NCI-H2196 treated with DMSO at 0.1 percent for 48 hours (cell line): Measurements from ENCODE around the gene AP1M1.

Experiments
- DNase-seq: peaks from one replicate; lab custom pipeline; 2025; ENCODE audit not compliant: unreplicated experiment; lab: John Stamatoyannopoulos, UW

The AP1M1 gene

DNA sequence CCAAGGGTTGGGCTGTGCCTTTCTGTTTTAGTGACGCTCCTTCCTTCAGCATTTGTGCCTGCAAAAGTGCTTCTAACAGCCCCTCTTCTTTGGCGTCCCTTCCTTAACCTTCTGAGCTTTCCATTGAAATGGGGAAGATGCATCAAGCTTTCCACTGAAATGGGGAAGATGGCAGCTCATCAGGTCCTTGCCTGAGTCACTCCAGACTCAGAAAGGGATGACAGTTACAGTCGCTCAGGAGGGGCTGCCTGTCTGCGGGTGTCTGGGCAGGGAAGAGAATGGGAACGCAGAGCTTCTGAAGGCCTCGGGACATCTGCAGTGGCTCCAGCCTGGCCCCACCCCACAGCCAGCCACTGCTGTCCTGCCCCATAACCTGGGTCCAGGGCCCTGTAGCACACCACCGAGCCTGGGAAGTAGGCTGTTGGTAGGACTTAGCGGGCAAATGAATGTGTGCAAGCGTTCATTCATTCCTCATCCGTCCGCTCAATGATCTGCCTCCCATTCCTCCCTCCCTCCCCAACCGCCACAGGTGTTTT is 9.8 kb downstream of the AP1M1 start:
- no peak for DNase-seq

- DNase-seq, result no peak
Measured at GRCh38 chr19:16208064-16208759, 10.5 kb downstream of the AP1M1 start.

DNA sequence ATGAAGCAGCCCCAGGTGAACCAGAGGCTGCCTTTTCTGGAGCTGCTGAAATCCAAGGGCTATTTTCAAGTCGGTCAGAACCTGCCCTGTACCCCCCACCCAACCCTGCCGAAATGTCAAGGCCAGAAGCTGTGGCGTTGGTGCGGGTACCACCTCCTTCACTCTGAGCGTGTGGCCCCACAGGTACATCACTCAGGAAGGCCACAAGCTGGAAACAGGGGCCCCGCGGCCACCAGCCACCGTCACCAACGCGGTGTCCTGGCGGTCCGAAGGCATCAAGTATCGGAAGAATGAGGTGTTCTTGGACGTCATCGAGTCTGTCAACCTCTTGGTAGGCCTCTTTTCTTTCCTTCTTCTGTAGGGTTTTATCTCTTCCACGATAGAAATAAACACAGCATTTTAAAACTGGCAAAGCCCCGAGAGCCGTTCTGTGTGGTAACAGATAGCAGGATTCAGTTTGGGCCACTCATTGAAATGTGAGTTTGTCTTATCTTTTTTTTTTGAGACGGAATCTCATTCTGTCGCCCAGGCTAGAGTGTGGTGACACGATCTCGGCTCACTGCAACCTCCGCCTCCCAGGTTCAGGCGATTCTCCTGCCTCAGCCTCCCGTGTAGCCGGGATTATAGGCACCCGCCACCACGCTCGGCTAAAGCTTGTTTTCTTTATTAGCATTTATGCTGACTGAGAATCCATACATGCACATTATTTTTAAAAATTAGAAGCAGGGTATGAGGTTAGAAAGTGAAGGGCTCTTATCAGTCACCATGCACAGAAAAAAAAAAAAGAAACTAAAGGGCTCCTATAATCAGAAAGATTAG is 11.3 kb downstream of the AP1M1 start:
- no peak for DNase-seq

GRCh38 chr19:16210168-16210567 is 12.5 kb downstream of the AP1M1 start:
- no peak for DNase-seq

DNA sequence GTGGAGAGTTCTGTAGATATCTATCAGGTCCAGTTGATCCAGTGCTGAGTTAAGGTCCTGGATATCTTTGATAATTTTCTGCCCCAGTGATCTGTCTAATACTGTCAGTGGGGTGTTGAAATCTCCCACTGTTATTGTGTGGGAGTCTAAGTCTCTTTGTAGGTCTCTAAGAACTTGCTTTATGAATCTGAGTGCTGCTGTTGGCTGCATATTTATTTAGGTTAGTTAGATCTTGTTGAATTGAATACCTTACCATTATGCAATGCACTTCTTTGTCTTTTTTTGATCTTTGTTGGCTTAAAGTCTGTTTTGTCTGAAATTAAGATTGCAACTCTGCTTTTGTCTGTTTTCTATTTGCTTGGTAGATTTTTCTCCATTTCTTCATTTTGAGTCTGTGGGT is 15.4 kb downstream of the AP1M1 start:
- no peak for DNase-seq

DNA sequence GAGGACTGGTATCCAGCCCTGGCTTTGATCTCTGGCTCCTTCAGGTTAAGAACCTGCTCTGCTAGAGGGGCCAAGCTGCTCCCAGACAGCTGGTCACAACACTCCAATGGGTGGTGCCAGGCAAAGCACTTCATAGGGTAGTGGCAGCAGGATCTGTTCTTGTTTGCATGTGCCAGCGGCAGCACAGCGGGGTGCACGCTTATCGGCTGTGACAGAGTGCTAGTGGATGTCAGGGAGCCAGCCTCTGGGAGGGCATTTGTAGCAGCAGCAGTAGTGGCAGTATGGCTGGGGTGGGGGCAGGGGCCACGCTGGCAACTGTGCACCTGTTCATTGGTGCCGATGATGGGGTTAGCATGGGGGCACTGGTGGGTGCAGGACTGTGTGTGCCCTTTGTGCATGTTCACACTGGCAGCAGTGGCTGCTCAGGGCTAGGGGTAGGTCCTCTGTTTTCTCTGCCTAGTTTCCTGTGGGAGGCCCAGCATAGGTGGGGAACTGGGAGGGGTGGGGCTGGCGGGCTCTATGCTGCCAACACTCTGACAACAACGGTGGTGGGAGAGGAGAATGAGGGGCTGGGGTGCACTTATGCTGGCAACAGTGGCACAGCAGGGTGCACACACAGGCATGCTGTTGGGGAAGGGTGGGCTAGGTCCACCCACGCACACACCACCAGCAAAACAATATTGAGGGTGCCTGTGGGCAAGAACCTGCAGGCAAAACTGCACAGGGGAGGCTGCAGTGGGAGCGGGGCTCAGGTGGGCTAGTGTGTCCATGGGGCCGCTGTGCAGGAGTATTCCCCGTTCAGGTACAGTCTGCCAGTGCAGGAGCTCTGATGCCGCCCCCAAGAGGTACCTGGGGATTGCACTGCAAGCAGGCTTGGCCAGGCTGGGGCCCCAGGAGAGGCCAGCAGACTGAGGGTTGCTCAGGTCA is 19.3 kb downstream of the AP1M1 start:
- no peak for DNase-seq

GRCh38 chr19:16217716-16218451 is 20.2 kb downstream of the AP1M1 start:
- DNase-seq, result no peak

- DNase-seq, result no peak
Measured at GRCh38 chr19:16218851-16219250, 21.1 kb downstream of the AP1M1 start.

DNA sequence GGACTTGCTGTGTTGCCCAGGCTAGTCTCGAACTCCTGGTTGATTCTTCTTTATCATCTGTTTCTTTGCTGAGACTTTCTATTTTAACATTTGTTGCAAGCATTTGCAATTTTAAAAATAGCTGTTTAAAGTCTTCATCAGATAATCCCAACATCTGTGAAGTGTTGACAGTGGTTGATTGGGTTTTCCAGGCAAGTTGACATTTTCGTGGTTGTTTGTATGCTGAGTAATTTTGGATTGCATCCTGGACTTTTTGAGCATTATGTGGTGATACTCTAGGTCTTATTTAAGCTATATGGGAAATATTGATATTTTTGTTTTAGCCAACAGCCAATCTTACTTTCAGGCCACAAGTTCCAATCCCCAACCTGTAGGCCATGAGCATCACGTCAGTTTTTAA is 25.1 kb downstream of the AP1M1 start:
- no peak for DNase-seq

- no peak for DNase-seq
Measured at GRCh38 chr19:16223746-16224145, 26.0 kb downstream of the AP1M1 start.

DNA sequence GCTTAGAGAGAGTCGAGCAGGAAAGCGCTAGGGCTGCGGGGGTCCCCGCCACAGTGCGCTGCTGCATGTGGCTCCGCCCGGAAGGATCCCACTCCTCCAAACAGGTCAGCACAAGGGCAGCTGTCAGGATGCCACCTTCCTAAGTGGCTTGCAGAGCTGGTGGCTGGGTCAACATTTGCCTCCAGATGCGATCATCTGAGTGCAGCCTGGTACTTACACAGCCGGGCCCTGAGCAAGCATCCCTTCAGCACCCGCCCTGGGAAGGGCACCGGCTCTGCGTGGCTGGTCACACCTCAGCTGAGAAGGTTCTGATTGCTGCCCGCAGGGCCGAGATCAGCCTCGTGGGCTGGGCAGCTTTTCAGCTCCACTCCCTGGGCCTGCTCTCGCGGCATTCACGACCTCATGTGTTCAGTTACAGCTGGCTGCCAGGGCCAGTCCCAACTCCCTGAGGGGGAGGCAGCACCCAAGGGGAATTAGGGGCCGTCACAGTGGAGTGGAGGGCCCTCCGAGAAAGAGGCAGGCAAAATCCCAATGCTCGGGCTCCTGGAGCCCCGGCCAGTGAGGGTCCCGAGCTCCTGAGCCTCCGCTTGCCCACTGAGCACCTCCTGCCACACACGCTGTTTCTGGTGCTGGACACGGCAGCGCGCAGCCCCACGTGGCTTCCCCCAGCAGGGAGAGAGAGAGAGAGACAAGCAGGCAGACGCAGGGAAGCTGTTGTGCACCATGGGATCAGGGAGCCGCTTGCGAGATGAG is 26.8 kb downstream of the AP1M1 start:
- no peak for DNase-seq

- DNase-seq, result no peak
Measured at GRCh38 chr19:16225279-16226183, 27.8 kb downstream of the AP1M1 start.

DNA sequence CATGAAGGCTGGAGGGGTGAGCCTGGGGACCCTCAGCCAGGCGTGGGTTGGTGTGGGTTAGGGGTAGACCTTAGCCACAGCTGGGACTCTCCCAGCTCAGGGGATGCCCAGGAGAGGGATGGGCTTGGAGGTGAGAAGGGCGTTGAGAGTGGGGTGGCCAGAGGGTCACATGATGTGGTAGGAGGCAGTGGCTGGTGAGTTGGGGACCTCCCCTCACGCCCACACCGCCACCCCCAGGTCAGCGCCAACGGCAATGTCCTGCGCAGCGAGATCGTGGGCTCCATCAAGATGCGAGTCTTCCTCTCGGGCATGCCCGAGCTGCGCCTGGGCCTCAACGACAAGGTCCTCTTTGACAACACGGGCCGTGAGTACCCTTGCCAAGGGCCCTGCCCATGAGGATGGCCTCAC is 28.5 kb downstream of the AP1M1 start:
- DNase-seq, result no peak

- no peak for DNase-seq
Measured at GRCh38 chr19:16226878-16227836, 29.4 kb downstream of the AP1M1 start.

DNA sequence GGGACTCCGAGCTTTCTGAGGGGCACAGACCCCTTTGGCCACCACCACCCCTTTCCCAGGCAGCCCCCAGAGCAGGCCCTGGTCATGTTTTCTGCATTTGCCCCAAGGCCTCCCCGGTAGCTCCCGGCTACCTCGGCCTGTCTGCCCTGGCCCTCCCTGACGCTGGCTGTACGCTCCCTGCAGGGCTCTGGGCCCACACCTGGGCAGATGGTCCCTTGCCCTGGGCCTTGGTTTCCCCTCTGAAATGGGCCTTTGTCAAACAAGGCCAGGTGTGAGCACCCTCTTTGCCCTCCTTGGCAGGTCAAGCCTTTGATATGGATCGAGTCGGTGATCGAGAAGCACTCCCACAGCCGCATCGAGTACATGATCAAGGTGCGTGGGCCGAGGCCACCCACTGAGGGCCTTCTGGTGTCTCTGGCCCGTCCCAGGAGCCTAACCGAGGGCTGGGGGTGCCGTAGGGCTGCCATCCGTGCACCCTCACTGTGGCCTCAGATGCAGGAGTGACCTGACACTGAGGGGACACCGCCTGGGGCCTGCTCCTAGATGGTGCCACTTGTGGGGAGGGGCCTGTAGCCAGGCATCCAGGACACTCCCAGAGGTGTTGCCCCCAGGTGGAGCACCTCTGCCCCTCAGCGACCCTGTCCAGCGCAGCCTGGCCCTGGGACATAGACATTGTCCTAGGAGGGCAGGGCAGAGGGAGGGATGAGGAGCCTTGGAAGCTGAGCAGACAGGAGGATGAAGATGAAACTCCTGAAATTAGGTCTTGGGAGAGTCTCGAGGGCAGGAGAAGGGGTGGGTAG is 30.3 kb downstream of the AP1M1 start:
- no peak for DNase-seq

- DNase-seq, result no peak
Measured at GRCh38 chr19:16228637-16229321, 31.1 kb downstream of the AP1M1 start.
